HEK293 (cell line): ENCODE results near the gene TMEM167A.

Experiments used
- GFI1B ChIP-seq: fragments of 450-650 bp; formaldehyde crosslinking; IDR thresholded peaks from 2 replicates; pipeline ENCODE4 v1.5.1; 2016; ENCODE audit warnings: missing biosample characterization, missing genetic modification characterization
- HOXA7 ChIP-seq: sonication (generic); formaldehyde crosslinking; IDR thresholded peaks from 2 replicates; pipeline ENCODE4 v1.8.1; 2022; ENCODE audit warnings: missing genetic modification reagents, borderline replicate concordance
- HOXC10 ChIP-seq: sonication (generic); formaldehyde crosslinking; IDR thresholded peaks from 2 replicates; pipeline ENCODE4 v1.8.1; 2023; ENCODE audit warnings: mild to moderate bottlenecking, missing genetic modification reagents
- HOXD13 ChIP-seq: sonication (generic); formaldehyde crosslinking; IDR thresholded peaks from 2 replicates; pipeline ENCODE4 v1.8.0; 2022; ENCODE audit warnings: missing genetic modification reagents, borderline replicate concordance
- KLF10 ChIP-seq: fragments of 450-650 bp; IDR thresholded peaks from 2 replicates; pipeline ENCODE4 v1.5.1; 2018; ENCODE audit warnings: missing biosample characterization, mild to moderate bottlenecking, missing genetic modification characterization
- KLF7 ChIP-seq: fragments of 450-650 bp; formaldehyde crosslinking; IDR thresholded peaks from 2 replicates; pipeline ENCODE4 v1.5.1; 2016; ENCODE audit warnings: missing biosample characterization, missing genetic modification characterization, borderline replicate concordance
- MYNN ChIP-seq: fragments of 450-650 bp; formaldehyde crosslinking; IDR thresholded peaks from 2 replicates; pipeline ENCODE4 v1.5.1; 2016; ENCODE audit warnings: missing biosample characterization, missing genetic modification characterization, borderline replicate concordance
- SCRT2 ChIP-seq: fragments of 450-650 bp; formaldehyde crosslinking; IDR thresholded peaks from 2 replicates; pipeline ENCODE4 v1.5.1; 2016; ENCODE audit warnings: missing biosample characterization, missing genetic modification characterization
- SETDB1 ChIP-seq: IDR thresholded peaks from one replicate; pipeline ENCODE4 v1.6.1; 2017; ENCODE audit warnings: mild to moderate bottlenecking, low read length, moderate library complexity, mixed read lengths; ENCODE audit not compliant: insufficient read length
- SP2 ChIP-seq: fragments of 450-650 bp; formaldehyde crosslinking; IDR thresholded peaks from 2 replicates; pipeline ENCODE4 v1.5.1; 2016; ENCODE audit warnings: missing biosample characterization, missing genetic modification characterization
- SP3 ChIP-seq: fragments of 450-650 bp; formaldehyde crosslinking; IDR thresholded peaks from 2 replicates; pipeline ENCODE4 v1.5.1; 2016; ENCODE audit warnings: missing biosample characterization, missing genetic modification characterization
- YY2 ChIP-seq: fragments of 450-650 bp; formaldehyde crosslinking; IDR thresholded peaks from 2 replicates; pipeline ENCODE4 v1.5.1; 2016; ENCODE audit warnings: missing biosample characterization, missing genetic modification characterization
- ZBTB17 ChIP-seq: fragments of 450-650 bp; formaldehyde crosslinking; IDR thresholded peaks from 2 replicates; pipeline ENCODE4 v1.5.1; 2016; ENCODE audit warnings: missing biosample characterization, missing genetic modification characterization
- ZBTB21 ChIP-seq: fragments of 450-650 bp; formaldehyde crosslinking; IDR thresholded peaks from 2 replicates; pipeline ENCODE4 v1.5.1; 2017; ENCODE audit warnings: missing biosample characterization, missing genetic modification characterization
- ZBTB7A ChIP-seq: fragments of 450-650 bp; formaldehyde crosslinking; IDR thresholded peaks from 2 replicates; pipeline ENCODE4 v1.5.1; 2016; ENCODE audit warnings: low read depth, missing biosample characterization, missing genetic modification characterization
- ZFP41 ChIP-seq: fragments of 450-650 bp; formaldehyde crosslinking; IDR thresholded peaks from 2 replicates; pipeline ENCODE4 v1.5.1; 2016; ENCODE audit warnings: missing biosample characterization, missing genetic modification characterization, borderline replicate concordance
- ZNF157 ChIP-seq: fragments of 450-650 bp; formaldehyde crosslinking; IDR thresholded peaks from 2 replicates; pipeline ENCODE4 v1.5.1; 2016; ENCODE audit warnings: missing biosample characterization, missing genetic modification characterization
- ZNF175 ChIP-seq: fragments of 450-650 bp; formaldehyde crosslinking; IDR thresholded peaks from 2 replicates; pipeline ENCODE4 v1.5.1; 2016; ENCODE audit warnings: missing biosample characterization, missing genetic modification characterization
- ZNF184 ChIP-seq: fragments of 450-650 bp; IDR thresholded peaks from 2 replicates; pipeline ENCODE4 v1.5.1; 2018; ENCODE audit warnings: missing biosample characterization, mild to moderate bottlenecking, missing genetic modification characterization
- ZNF2 ChIP-seq: fragments of 450-650 bp; formaldehyde crosslinking; IDR thresholded peaks from 2 replicates; pipeline ENCODE4 v1.5.1; 2016; ENCODE audit warnings: missing biosample characterization, missing genetic modification characterization
- ZNF211 ChIP-seq: fragments of 450-650 bp; formaldehyde crosslinking; IDR thresholded peaks from 2 replicates; pipeline ENCODE4 v1.5.1; 2016; ENCODE audit warnings: low read depth, missing biosample characterization, missing genetic modification characterization
- ZNF24 ChIP-seq: fragments of 450-650 bp; formaldehyde crosslinking; IDR thresholded peaks from 2 replicates; pipeline ENCODE4 v1.5.1; 2016; ENCODE audit warnings: missing biosample characterization, missing genetic modification characterization
- ZNF335 ChIP-seq: fragments of 450-650 bp; formaldehyde crosslinking; conservative IDR thresholded peaks from 2 replicates; pipeline ENCODE4 v1.5.1; 2016; ENCODE audit warnings: missing biosample characterization, missing genetic modification characterization
- ZNF426 ChIP-seq: fragments of 450-650 bp; formaldehyde crosslinking; IDR thresholded peaks from 2 replicates; pipeline ENCODE4 v1.5.1; 2017; ENCODE audit warnings: missing biosample characterization, missing genetic modification characterization, mild to moderate bottlenecking, inconsistent platforms, moderate library complexity
- ZNF518A ChIP-seq: fragments of 450-650 bp; formaldehyde crosslinking; conservative IDR thresholded peaks from 2 replicates; pipeline ENCODE4 v1.5.1; 2016; ENCODE audit warnings: low read depth, missing biosample characterization, missing genetic modification characterization
- ZNF548 ChIP-seq: fragments of 450-650 bp; formaldehyde crosslinking; IDR thresholded peaks from 2 replicates; pipeline ENCODE4 v1.5.1; 2016; ENCODE audit warnings: missing biosample characterization, missing genetic modification characterization
- ZNF560 ChIP-seq: fragments of 450-650 bp; formaldehyde crosslinking; IDR thresholded peaks from 2 replicates; pipeline ENCODE4 v1.5.1; 2017; ENCODE audit warnings: missing biosample characterization, missing genetic modification characterization, borderline replicate concordance
- ZNF596 ChIP-seq: fragments of 450-650 bp; IDR thresholded peaks from 2 replicates; pipeline ENCODE4 v1.5.0; 2018; ENCODE audit warnings: missing biosample characterization, mild to moderate bottlenecking, missing genetic modification characterization, moderate library complexity
- ZNF626 ChIP-seq: fragments of 450-650 bp; sonication (Bioruptor Pico); formaldehyde crosslinking; IDR thresholded peaks from 2 replicates; pipeline ENCODE4 v1.5.1; 2018; ENCODE audit warnings: missing biosample characterization, missing genetic modification characterization, inconsistent platforms
- ZNF654 ChIP-seq: fragments of 450-650 bp; formaldehyde crosslinking; IDR thresholded peaks from 2 replicates; pipeline ENCODE4 v1.5.1; 2016; ENCODE audit warnings: low read depth, missing biosample characterization, missing genetic modification characterization
- ZNF658 ChIP-seq: fragments of 450-650 bp; formaldehyde crosslinking; IDR thresholded peaks from 2 replicates; pipeline ENCODE4; 2016; ENCODE audit warnings: missing biosample characterization, missing genetic modification characterization
- ZNF664 ChIP-seq: fragments of 450-650 bp; formaldehyde crosslinking; IDR thresholded peaks from 2 replicates; pipeline ENCODE4 v1.5.1; 2016; ENCODE audit warnings: missing biosample characterization, missing genetic modification characterization
- ZNF677 ChIP-seq: fragments of 450-650 bp; IDR thresholded peaks from 2 replicates; pipeline ENCODE4 v1.5.0; 2018; ENCODE audit warnings: missing biosample characterization, mild to moderate bottlenecking, missing genetic modification characterization, moderate library complexity
- ZNF785 ChIP-seq: fragments of 450-650 bp; formaldehyde crosslinking; IDR thresholded peaks from 2 replicates; pipeline ENCODE4 v1.5.1; 2016; ENCODE audit warnings: missing biosample characterization, missing genetic modification characterization
- ZNF791 ChIP-seq: fragments of 450-650 bp; formaldehyde crosslinking; IDR thresholded peaks from 2 replicates; pipeline ENCODE4 v1.5.1; 2016; ENCODE audit warnings: missing biosample characterization, missing genetic modification characterization
- TF ChIP-seq, protein P1 (sequence below): fragments of 450-650 bp; formaldehyde crosslinking; IDR thresholded peaks from 2 replicates; pipeline ENCODE4 v1.5.1; 2016; ENCODE audit warnings: missing biosample characterization, missing genetic modification characterization, borderline replicate concordance
- TF ChIP-seq, protein P2 (sequence below): fragments of 450-650 bp; formaldehyde crosslinking; IDR thresholded peaks from 2 replicates; pipeline ENCODE4 v1.5.1; 2016; ENCODE audit warnings: missing biosample characterization, missing genetic modification characterization

TMEM167A gene

DNA sequence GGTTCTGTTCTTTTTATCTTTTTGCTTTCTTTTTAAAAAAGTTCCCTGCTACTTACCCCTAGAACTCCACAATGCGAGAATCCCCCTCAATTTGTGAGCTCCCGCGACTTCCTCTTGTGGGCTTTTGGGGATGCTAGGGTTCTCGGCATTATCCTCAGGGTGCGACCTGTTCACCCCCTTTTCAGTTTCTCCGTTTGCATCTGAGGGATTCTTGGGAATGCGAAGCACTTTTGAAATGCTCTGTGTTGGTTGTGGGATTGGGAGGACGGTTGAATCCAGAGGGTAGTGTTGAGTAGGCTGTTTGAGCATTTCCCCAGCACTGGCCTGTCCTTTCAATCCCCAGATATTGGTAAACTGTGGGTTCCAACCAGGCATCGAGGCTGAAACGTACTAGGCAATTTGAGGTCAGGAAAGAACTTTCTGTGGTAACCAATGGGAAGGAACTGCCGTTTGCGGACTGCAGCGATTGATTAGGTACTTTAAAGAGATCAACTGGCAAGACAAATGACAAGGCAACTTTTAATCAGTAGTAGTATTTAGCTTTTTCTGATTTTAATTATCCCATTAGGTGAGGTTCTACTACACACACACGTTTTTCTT lies 568 bp upstream of the TMEM167A start (continued):
- TF ChIP-seq ZBTB7A (tag by site-specific recombination) (no peak), ZNF211 (tag by site-specific recombination) (no peak), ZNF560 (no peak), HOXA7 (no peak), ZNF175 (tag by site-specific recombination) (no peak), ZNF677 (tag by site-specific recombination) (no peak), ZNF791 (no peak), ZNF426 (tag by site-specific recombination) (no peak), MYNN (tag by site-specific recombination) (no peak), GFI1B (tag by site-specific recombination) (no peak), ZNF335 (0 out of 2 replicates have a peak, but pooled peaks have one; percentile 14), ZNF654 (tag by site-specific recombination) (no peak), ZNF664 (peak; percentile 86), ZNF518A (tag by site-specific recombination) (peak; percentile 82), SETDB1 (no peak), HOXC10 (CRISPR knock-in tag) (no peak), KLF7 (tag by site-specific recombination) (no peak), KLF10 (tag by site-specific recombination) (0 out of 2 replicates have a peak, but pooled peaks have one; percentile 9), ZBTB21 (tag by site-specific recombination) (no peak), ZBTB17 (tag by site-specific recombination) (peak; percentile 46; the same call in 1 of the 2 replicates), ZNF626 (tag by site-specific recombination) (no peak), SP2 (tag by site-specific recombination) (no peak), SP3 (tag by site-specific recombination) (no peak), ZNF658 (tag by site-specific recombination) (no peak), SCRT2 (tag by site-specific recombination) (peak; percentile 50; the same call in 1 of the 2 replicates), ZNF596 (no peak), ZNF2 (tag by site-specific recombination) (no peak), HOXD13 (CRISPR knock-in tag) (no peak), ZNF548 (no peak), ZNF157 (tag by site-specific recombination) (no peak), ZNF184 (tag by site-specific recombination) (no peak), YY2 (tag by site-specific recombination) (no peak), ZNF785 (no peak), ZFP41 (no peak), ZNF24 (tag by site-specific recombination) (no peak)
- TF ChIP-seq, protein P1, sequence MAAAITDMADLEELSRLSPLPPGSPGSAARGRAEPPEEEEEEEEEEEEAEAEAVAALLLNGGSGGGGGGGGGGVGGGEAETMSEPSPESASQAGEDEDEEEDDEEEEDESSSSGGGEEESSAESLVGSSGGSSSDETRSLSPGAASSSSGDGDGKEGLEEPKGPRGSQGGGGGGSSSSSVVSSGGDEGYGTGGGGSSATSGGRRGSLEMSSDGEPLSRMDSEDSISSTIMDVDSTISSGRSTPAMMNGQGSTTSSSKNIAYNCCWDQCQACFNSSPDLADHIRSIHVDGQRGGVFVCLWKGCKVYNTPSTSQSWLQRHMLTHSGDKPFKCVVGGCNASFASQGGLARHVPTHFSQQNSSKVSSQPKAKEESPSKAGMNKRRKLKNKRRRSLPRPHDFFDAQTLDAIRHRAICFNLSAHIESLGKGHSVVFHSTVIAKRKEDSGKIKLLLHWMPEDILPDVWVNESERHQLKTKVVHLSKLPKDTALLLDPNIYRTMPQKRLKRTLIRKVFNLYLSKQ: no peak
- TF ChIP-seq, protein P2, sequence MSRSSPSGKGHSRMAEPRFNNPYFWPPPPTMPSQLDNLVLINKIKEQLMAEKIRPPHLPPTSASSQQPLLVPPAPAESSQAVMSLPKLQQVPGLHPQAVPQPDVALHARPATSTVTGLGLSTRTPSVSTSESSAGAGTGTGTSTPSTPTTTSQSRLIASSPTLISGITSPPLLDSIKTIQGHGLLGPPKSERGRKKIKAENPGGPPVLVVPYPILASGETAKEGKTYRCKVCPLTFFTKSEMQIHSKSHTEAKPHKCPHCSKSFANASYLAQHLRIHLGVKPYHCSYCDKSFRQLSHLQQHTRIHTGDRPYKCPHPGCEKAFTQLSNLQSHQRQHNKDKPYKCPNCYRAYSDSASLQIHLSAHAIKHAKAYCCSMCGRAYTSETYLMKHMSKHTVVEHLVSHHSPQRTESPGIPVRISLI: no peak
